Right lobe of liver (tissue), 4 donors: ENCODE measurements around the gene OPCML.

Experiments
- CTCF ChIP-seq, 4 donors: fragments of 200-600 bp in 3 of 4; fragments of 450-650 bp in 1 of 4; IDR thresholded peaks; one replicate each; pipeline versions ENCODE4 v1.5.1 to v1.8.0; 2016 to 2022; ENCODE audit warnings: antibody characterized with exemption in 4 of 4, mild to moderate bottlenecking in 2 of 4
- POLR2A ChIP-seq: fragments of 450-650 bp; IDR thresholded peaks from one replicate; pipeline ENCODE4 v1.6.1; 2017; ENCODE audit warnings: antibody characterized with exemption, mild to moderate bottlenecking
- donor health status: DM: no; HTN: no; CAD: no.
- donor health status: DM: no; HTN: no; CAD: no.
- donor health status: DM: no; HTN: yes; CAD: no.

- TF ChIP-seq CTCF (IDR thresholded peaks at IDR 0.05) (no peak), POLR2A (no peak)
Observed at GRCh38 chr11:133549826-133550225, 17.5 kb upstream of the OPCML start.
